Fibroblast of skin of abdomen (primary cell): ENCODE results near the gene CPE. TPM values are rescaled to one million over a fixed set of nuclear protein-coding genes. Genes with fewer than 3 reads are reported as not detected.
A peak's percentile ranks its signal among the peaks of the same experiment; 100 is the strongest.
"Not testable (repeated sequence)": the region's sequence is repeated elsewhere in the genome, so short reads cannot be mapped to it uniquely, and the experiment has no call there.

Experiments
- DNase-seq: peaks from one replicate; pipeline ENCODE4 v3.0.0-alpha.2; 2013
- polyA plus RNA-seq, 2 experiments: library from polyadenylated mRNA; unstranded; fragments of 120-200 nt; gene quantifications; one replicate each; pipeline ENCODE4 v1.2.1, GENCODE V29; 2013; ENCODE audit not compliant: insufficient read length in 2 of 2

CPE gene
- 53.6 TPM for polyA plus RNA-seq (2013, experiment 1 of 2; ENCODE audit: insufficient read length)
- polyA plus RNA-seq (2013, experiment 2 of 2; ENCODE audit: insufficient read length), result 54.1 TPM

DNA sequence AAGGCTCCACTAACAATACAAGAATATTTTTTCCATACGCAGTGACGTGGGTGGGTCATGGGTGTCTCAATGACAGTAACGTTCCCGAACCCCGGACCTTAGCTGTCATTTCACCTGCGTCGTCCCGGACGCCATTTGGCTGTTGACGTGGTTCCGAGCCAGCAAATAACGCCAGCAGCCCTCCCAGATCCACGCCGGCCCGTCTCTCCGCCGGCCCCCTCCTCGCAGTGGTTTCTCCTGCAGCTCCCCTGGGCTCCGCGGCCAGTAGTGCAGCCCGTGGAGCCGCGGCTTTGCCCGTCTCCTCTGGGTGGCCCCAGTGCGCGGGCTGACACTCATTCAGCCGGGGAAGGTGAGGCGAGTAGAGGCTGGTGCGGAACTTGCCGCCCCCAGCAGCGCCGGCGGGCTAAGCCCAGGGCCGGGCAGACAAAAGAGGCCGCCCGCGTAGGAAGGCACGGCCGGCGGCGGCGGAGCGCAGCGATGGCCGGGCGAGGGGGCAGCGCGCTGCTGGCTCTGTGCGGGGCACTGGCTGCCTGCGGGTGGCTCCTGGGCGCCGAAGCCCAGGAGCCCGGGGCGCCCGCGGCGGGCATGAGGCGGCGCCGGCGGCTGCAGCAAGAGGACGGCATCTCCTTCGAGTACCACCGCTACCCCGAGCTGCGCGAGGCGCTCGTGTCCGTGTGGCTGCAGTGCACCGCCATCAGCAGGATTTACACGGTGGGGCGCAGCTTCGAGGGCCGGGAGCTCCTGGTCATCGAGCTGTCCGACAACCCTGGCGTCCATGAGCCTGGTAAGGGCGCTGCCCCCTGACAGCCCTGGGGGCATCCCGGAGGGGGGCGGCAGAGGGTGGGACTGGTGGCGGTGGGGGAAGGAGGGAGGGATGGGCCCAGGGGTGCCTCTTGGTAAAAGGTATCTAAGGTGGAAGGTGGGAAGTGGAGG is at the start of gene CPE:
TSS of gene CPE (plus strand) at position 264 of the 933 bp plus-strand sequence. CDS start at position 478, 214 bp downstream.
- DNase-seq, result peak; percentile 82

- DNase-seq, result no peak
These were observed 48.7 kb upstream of the CPE start for GRCh38 chr4:165330071-165330470.

- DNase-seq, result no peak
These were observed 48.1 kb upstream of the CPE start for GRCh38 chr4:165330666-165331065.

DNA sequence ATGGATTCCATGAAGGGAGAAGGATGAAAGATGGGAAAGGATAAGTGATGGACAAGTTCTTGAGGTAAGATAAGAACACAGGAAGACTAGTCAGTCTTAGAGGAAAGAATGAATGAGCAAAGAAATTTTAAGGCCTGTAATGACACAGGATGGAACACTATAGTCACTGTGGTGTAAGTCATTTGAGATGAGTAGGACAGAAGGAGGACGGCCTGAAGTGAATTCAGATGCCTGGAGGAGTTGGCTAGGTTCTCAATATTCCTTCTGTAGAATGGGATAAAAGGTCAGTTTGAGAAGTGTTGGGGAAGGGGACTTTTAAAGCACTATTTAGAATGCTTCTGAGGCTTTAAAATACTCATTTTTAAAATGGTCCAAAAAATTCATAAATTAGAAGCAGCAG is 47.4 kb upstream of the CPE start:
- no peak for DNase-seq

DNA sequence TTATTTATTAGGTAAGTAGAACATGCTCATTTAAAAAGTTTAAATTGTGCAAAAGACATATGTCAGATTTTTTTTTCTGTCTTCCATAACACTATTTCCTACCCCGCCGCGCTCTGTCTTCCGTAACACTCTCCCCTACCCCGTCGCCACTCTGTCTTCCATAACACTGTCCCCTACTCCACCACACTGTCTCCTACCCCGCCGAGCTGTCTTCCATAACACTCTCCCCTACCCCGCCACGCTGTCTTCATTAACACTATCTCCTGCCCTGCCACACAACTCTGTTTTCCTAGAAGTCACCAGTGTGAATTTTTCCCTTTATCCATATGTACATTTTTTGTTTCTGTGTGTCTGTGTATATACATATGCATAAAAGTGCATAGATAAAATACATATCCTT is 47.0 kb upstream of the CPE start:
- no peak for DNase-seq

- no peak for DNase-seq
These were observed 46.3 kb upstream of the CPE start for GRCh38 chr4:165332502-165332901.

GRCh38 chr4:165335163-165335703 is 43.6 kb upstream of the CPE start:
- DNase-seq, result no peak

GRCh38 chr4:165336743-165337142 is 42.1 kb upstream of the CPE start:
- no peak for DNase-seq

GRCh38 chr4:165342340-165342739 is 36.5 kb upstream of the CPE start:
- DNase-seq, result not testable (repeated sequence)

DNA sequence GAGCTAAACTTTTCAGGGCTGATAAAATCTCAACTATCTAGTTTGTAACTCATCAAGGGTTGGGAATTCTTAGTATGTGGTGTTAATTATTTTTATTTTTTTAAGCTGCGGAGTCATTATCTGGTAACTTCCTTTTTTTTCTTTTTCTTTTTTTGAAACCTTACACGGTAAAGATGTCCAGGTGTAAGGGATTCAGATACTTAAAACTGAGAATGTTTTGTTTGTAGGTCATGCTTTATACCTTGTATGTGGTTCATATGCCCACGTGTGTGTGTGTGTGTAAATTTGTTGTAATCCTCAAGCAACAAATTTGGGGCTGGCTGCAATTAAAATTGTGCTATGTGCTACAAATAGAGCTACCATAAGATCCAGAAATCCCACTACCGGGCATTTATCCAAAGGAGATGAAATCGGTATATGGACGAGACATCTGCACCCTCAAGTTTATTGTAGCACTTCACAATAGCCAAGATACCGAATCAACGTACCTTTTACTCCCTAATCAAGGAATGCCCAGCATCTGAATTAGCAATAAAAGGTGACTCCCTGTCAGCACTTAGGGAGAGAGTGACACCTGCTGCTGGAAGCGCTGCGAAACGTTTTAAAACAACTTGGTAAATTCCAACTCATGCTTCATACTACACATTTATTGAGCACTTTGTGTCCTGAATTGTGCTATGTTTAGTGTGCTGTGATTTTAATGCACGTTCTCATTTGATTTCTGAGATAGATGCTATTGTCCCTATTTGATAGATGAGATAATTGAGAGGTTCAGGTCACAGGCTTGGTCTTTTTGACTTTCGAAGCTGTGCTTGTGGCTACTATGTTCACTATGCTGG is 35.2 kb upstream of the CPE start:
- no peak for DNase-seq

DNA sequence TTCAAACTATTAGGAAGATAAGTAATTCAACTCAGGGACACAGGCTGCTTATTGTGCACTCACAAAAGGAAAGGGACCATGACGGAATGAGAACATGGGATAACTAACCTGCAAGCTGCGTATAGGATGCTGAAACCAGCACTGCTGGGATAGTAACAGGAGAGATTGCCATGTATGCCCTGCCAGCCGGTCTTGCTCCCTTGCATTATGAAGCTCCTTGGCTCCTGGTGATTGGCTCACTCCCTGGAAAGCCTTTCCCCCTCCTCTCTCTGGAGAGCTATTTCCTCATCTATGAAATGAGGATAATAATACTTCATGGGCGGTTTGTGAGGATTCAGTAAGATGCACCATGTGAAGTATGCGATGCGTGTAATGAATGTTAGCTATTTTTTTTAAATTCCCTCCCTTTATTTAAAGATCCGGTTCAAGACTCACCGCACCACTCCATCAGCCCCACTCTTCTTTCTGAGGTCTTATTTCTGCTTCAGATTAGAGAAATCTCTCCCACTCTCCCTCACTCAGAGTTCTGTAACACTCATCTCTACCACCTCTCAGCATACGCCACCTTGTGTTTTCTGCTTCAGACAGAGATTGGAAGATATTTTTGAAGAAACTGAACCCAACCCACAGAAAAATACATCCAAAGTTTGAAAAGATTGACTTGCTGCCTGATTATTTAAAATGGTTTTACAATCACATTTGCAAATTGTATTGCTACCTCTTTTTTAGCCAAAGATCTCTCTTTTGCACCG is 33.0 kb upstream of the CPE start:
- DNase-seq, result no peak

GRCh38 chr4:165347647-165348569 is 30.9 kb upstream of the CPE start:
- no peak for DNase-seq

DNA sequence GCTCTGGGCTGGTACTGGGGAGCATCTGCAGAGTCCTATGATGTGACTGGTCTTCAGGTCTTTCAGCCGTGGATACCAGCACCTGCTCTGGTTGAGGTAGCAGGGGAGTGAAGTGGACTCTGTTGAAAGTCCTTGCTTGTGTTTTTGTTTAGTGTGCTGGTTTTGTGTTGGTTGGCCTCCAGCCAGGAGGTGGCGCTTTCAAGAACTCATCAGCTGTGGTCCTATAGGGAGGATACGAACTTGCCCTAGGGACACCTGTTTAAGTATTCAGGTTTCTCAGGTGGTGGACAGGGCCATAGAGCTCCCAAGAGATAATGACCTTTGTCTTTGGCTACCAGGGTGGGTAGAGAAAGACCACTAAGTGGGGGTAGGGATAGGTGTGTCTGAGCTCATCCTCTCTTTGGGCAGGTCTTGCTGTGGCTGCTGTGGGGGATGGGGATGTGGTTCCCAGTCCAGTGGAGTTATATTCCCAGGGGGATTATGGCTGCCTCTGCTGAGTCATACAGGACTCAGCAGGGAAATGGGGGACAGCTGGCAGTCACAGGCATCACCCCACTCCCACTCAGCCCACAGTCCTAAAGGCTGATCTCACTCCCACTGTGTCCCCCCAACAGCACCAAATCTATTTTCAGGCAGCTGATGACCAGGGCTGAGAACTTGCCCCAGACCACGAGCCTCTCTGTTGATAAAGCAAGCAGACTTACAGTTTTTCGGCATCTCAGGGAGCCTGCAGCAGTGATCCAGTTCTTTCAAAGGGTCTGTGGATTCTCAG is 27.3 kb upstream of the CPE start:
- DNase-seq, result no peak

DNA sequence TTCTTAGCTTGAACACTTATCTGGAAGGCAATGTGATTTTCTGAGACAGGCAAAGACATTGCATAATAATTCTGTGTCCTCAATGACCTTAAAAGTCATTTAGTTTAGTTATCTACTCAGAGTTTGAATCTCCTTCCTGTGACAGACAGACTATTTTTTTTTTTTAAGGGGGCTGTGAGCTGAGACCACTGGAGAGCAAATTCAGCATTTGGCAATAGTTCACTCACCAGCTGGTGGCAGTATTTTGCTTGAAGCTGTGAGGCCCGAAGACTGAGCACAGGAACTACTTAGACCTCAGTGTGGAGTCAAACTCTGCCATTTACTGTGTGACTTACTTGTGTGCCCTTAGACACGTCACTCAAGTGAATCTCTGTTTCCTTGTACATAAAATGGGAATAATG is 22.9 kb upstream of the CPE start:
- DNase-seq, result peak; percentile 39

- DNase-seq, result peak; percentile 68
These were observed 19.3 kb upstream of the CPE start for GRCh38 chr4:165359506-165359905.

DNA sequence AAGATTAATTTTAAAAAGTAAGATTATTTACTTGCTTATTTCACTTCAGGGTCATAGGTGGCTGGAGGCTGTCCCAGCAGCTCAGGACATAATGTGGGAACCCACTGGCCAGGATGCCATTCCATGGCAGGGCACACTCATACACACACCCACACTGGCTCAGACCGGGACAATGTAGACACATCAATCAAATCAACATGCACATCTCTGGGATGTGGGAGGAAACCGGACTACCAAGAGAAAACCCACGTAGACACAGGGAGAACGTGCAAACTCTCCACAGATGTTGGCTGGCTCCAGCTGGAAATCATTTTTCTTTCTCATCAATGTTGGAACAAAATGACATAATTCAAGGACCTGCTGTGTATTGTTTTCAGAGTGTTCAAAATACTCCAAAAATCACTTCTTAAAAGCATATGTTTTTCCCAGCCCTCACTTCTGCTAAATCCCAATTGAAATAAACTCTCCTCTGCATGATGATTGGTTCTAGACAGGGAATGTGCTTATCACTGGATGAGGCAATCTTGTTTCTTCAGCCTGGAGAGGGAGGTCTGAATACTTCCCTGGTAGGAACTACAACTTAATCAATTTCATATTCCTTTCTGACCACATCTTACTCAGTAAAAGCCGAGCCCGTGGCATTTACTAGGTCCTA is 18.6 kb upstream of the CPE start:
- DNase-seq, result peak; percentile 82

GRCh38 chr4:165360985-165361670 is 17.7 kb upstream of the CPE start:
- DNase-seq, result no peak

GRCh38 chr4:165361810-165362209 is 17.0 kb upstream of the CPE start:
- DNase-seq, result no peak

GRCh38 chr4:165364452-165365080 is 14.2 kb upstream of the CPE start:
- peak; percentile 28 for DNase-seq
